NCI-H226 (cell line): ENCODE results near the gene ATP5F1E.
A peak's percentile ranks its signal among the peaks of the same experiment; 100 is the strongest.
"Not testable (repeated sequence)": the region's sequence is repeated elsewhere in the genome, so short reads cannot be mapped to it uniquely, and the experiment has no call there.

Experiments
- DNase-seq: peaks from one replicate; pipeline ENCODE4 v3.0.0-alpha.2; 2015

Gene ATP5F1E

GRCh38 chr20:58986968-58987517 lies 45.1 kb downstream of the ATP5F1E start:
- no peak for DNase-seq

GRCh38 chr20:58986286-58986967 lies 45.7 kb downstream of the ATP5F1E start:
- no peak for DNase-seq

GRCh38 chr20:58985656-58986055 lies 46.5 kb downstream of the ATP5F1E start:
- DNase-seq: no peak

GRCh38 chr20:58984691-58985090 lies 47.4 kb downstream of the ATP5F1E start:
- DNase-seq: no peak

- DNase-seq: not testable (repeated sequence)
These were observed 49.0 kb downstream of the ATP5F1E start for GRCh38 chr20:58983115-58983468.

GRCh38 chr20:58982406-58983114 lies 49.6 kb downstream of the ATP5F1E start:
- no peak for DNase-seq

GRCh38 chr20:58981628-58982364 lies 50.3 kb downstream of the ATP5F1E start:
- no peak for DNase-seq

- peak; percentile 56 for DNase-seq
These were observed 51.2 kb downstream of the ATP5F1E start, which contains the start of gene NELFCD for GRCh38 chr20:58980711-58981627. TSS of gene NELFCD (plus strand) at chr20:58981256. CDS start at chr20:58981310, 54 bp downstream.

- DNase-seq: no peak
These were observed 53.6 kb downstream of the ATP5F1E start for GRCh38 chr20:58978351-58979190.

GRCh38 chr20:58976061-58976730 lies 55.9 kb downstream of the ATP5F1E start:
- DNase-seq: no peak
